Osteocyte (in vitro differentiated cells): ENCODE measurements around the gene SLC11A1. TPM values are rescaled to one million over a fixed set of nuclear protein-coding genes. Genes with fewer than 3 reads are reported as not detected.

Source experiments
- DNase-seq: peaks from one replicate; pipeline ENCODE4 v3.0.0; 2021; ENCODE audit warnings: mixed read lengths; ENCODE audit not compliant: unreplicated experiment; ENCODE audit errors: extremely low spot score
- H3K27ac Mint-ChIP-seq: one replicate; pipeline ENCODE4 v1.8.0; 2021; ENCODE audit warnings: mild to moderate bottlenecking, mixed read lengths; ENCODE audit not compliant: unreplicated experiment
- H3K27me3 Mint-ChIP-seq: one replicate; pipeline ENCODE4 v1.8.0; 2021; ENCODE audit warnings: mixed read lengths; ENCODE audit not compliant: unreplicated experiment
- H3K36me3 Mint-ChIP-seq: one replicate; pipeline ENCODE4 v1.8.0; 2021; ENCODE audit warnings: mixed read lengths; ENCODE audit not compliant: unreplicated experiment
- H3K4me1 Mint-ChIP-seq: one replicate; pipeline ENCODE4 v1.8.0; 2021; ENCODE audit warnings: mixed read lengths; ENCODE audit not compliant: unreplicated experiment
- H3K4me3 Mint-ChIP-seq: one replicate; pipeline ENCODE4 v1.8.0; 2021; ENCODE audit warnings: mild to moderate bottlenecking, moderate library complexity, mixed read lengths; ENCODE audit not compliant: unreplicated experiment
- H3K9me3 Mint-ChIP-seq: one replicate; pipeline ENCODE4 v1.8.0; 2021; ENCODE audit warnings: mixed read lengths; ENCODE audit not compliant: unreplicated experiment
- total RNA-seq: library from RNA; stranded (reverse); gene quantifications from 2 replicates; pipeline ENCODE4 v1.2.1, GENCODE V29; 2021
- TF ChIP-seq, protein P1 (sequence below): fragments of 200-600 bp; sonication (generic); IDR thresholded peaks from 2 replicates; pipeline ENCODE4 v1.5.0; 2021; ENCODE audit warnings: antibody characterized with exemption, mild to moderate bottlenecking, moderate library complexity

SLC11A1 gene
- total RNA-seq, 1 donor from 2014 or later: 0.16 TPM

- DNase-seq: no peak
- Mint-ChIP-seq H3K27ac (no peak overlapping the region), H3K4me3 (peak overlapping the region; percentile 65), H3K27me3 (no peaks in the 10 kb centered on the region), H3K9me3 (no peaks in the 10 kb centered on the region), H3K36me3 (no peaks in the 10 kb centered on the region), H3K4me1 (peaks cover 11% of the 10 kb centered on the region)
- TF ChIP-seq, protein P1, sequence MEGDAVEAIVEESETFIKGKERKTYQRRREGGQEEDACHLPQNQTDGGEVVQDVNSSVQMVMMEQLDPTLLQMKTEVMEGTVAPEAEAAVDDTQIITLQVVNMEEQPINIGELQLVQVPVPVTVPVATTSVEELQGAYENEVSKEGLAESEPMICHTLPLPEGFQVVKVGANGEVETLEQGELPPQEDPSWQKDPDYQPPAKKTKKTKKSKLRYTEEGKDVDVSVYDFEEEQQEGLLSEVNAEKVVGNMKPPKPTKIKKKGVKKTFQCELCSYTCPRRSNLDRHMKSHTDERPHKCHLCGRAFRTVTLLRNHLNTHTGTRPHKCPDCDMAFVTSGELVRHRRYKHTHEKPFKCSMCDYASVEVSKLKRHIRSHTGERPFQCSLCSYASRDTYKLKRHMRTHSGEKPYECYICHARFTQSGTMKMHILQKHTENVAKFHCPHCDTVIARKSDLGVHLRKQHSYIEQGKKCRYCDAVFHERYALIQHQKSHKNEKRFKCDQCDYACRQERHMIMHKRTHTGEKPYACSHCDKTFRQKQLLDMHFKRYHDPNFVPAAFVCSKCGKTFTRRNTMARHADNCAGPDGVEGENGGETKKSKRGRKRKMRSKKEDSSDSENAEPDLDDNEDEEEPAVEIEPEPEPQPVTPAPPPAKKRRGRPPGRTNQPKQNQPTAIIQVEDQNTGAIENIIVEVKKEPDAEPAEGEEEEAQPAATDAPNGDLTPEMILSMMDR: no peak
These were observed 15.3 kb upstream of the SLC11A1 start for GRCh38 chr2:218366621-218367414.

DNA sequence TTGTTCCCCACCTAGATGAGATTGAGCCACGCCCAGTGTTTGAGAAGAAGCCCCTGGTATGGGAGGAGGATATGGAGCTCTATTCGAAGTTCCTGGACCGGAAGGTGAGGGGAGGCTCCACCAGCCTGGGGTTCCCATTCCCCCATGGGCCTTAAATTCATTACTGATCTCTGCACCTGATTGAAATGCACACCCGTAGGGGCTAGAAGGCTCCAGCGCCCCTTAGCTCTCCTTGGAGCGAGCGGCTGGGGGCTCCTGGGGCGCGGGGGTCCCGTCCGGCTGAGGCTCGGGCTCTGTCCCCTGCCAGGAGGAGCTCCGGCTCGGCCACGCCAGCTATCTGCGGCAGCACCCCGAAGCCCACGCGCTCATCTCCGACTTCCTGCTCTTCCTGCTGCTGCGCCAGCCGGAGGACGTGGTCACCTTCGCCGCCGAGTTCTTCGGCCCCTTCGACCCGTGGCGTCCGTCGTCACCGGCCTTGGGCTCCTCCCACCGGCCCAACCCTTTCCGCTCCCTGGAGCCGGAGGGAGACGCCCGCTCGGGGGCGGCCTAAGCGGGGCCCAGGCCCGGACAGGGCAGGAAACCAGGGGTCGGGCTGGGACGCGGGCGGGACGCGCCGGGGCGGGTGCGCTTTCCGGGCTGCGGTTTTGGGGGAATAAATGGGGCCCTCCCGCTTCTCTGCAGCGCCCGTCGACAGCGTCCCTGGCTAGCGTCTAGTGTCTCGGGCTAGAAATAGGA, 14.5 kb upstream of the SLC11A1 start:
- Mint-ChIP-seq H3K27me3 (no peaks in the 10 kb centered on the region), H3K27ac (no peak overlapping the region), H3K9me3 (no peaks in the 10 kb centered on the region), H3K36me3 (no peaks in the 10 kb centered on the region), H3K4me1 (peaks cover 11% of the 10 kb centered on the region), H3K4me3 (peak overlapping the region; percentile 65)
- peak; percentile 87 for DNase-seq
- TF ChIP-seq, protein P1: no peak

- DNase-seq: no peak
- Mint-ChIP-seq H3K4me3 (peak overlapping the region; percentile 65), H3K4me1 (peaks cover 11% of the 10 kb centered on the region), H3K27ac (no peak overlapping the region), H3K27me3 (no peaks in the 10 kb centered on the region), H3K36me3 (no peaks in the 10 kb centered on the region), H3K9me3 (no peaks in the 10 kb centered on the region)
- TF ChIP-seq, protein P1: no peak
These were observed 13.9 kb upstream of the SLC11A1 start for GRCh38 chr2:218368150-218368528.

GRCh38 chr2:218368621-218369153, 13.4 kb upstream of the SLC11A1 start:
- H3K36me3 Mint-ChIP-seq: no peaks in the 10 kb centered on the region
- peaks cover 11% of the 10 kb centered on the region for H3K4me1 Mint-ChIP-seq
- H3K9me3 Mint-ChIP-seq: no peaks in the 10 kb centered on the region
- H3K27me3 Mint-ChIP-seq: no peaks in the 10 kb centered on the region
- no peak overlapping the region for H3K27ac Mint-ChIP-seq
- TF ChIP-seq, protein P1: no peak
- peak overlapping the region; percentile 16 for H3K4me3 Mint-ChIP-seq
- DNase-seq: no peak

DNA sequence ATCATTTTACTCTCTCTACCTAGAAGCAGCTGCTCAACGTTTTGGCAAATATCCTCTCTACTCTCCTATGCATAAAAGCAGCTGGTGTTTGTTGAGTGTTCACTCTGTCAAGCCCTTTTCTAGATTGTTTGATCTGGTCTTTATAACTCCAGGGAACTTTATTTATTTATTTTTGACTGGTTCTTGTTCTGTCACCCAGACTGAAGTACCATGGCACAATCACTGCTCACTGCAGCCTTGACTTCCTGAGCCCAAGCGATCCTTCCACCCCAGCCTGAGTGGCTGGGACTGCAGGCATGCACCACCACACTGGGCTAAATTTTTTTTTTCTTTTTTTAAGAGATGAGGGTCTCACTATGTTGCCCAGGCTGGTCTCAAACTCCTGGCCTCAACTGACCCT, 12.7 kb upstream of the SLC11A1 start:
- Mint-ChIP-seq H3K27me3 (no peaks in the 10 kb centered on the region), H3K4me3 (peak overlapping the region; percentile 44), H3K27ac (no peak overlapping the region), H3K9me3 (no peaks in the 10 kb centered on the region), H3K4me1 (peaks cover 5% of the 10 kb centered on the region), H3K36me3 (no peaks in the 10 kb centered on the region)
- TF ChIP-seq, protein P1: no peak
- no peak for DNase-seq
